NCI-H226 (cell line): ENCODE results near the gene GSX1.
"Not testable (repeated sequence)": the region's sequence is repeated elsewhere in the genome, so short reads cannot be mapped to it uniquely, and the experiment has no call there.

Experiments used
- DNase-seq: peaks from one replicate; pipeline ENCODE4 v3.0.0-alpha.2; 2015

The GSX1 gene

DNA sequence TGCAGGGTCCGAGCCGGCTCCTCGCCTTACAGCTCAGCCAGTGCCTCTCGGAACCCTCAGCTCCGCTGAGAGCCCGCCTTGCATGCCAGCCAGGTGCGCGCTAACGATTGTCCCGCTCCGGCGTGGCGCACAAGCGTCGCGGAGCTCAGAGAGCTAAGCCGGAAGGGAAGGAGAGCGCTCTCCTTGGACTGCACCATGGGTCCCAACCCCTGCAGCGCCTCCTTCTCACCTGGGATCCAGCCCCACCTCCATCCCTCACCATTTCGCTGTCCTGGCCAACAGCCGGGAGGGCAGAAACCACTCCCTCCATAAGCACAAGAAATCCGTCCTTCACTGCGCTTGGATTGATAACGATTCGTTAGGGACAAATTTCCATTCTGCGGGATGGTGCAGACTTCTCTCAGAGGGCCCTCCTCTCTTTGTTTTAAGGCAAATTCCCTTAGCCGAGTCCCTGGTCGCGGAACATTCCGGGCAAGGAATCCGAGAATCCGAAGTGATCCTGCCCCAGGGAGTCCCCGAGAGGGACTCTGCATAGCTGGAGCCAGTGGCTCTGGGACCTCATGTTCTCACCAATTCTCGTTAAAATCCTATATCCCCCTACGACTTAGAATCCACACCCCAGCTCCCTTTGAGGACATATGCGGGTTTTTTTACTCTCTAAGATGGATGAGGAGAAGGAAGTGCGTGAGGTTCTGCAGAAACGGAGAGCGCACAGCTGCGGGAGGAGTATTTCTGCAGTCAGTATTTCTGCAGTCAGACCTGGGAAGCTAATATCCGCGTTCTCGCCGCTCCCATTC lies 2.8 kb downstream of the GSX1 start:
- DNase-seq, result no peak

DNA sequence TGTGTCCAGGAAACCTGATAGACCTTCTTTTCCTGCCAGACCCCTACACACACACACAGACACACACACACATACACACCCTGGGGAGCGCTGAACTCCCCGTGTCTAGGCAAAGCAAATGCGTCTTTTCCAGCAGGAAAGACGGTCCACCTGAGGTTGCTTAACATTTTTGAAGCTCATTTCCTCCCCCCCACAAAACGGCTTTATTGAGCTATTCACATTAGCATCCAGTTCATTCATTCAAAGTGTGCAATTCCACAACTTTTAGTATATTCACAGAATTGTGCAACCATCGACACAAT lies 3.4 kb downstream of the GSX1 start:
- DNase-seq, result no peak

DNA sequence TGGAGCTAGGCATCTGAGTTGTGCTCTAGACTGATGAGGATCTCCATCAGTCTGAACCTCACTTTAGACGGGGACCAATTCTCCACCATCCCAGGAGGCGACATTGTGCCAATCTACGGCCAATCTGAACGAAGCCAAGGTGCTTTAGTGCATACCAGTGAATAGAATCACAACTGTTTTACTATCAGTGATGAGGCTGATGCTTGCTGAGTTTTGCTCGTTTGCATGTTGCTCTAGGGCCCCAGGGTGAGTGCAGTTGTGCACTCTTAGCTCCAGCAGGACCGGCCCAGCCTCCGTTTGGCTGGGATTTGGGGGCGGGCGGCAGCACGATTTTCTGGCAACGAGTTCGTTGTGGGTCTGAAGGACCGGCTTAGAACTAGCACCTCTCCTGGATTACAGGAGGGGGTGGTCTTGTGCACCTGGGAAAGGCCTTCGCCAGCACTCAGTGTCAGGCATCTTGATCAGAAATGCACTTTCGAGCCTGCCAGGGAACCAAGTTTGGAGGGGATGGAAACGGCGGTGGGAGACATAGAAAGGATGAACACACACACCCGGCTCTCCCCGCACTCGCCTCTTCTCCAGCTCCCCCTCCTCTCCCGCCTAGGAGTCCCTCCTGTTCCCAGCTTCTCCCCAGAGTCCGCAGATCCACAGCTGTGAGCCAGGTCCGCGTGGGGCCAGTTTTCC lies 4.4 kb downstream of the GSX1 start:
- no peak for DNase-seq

DNA sequence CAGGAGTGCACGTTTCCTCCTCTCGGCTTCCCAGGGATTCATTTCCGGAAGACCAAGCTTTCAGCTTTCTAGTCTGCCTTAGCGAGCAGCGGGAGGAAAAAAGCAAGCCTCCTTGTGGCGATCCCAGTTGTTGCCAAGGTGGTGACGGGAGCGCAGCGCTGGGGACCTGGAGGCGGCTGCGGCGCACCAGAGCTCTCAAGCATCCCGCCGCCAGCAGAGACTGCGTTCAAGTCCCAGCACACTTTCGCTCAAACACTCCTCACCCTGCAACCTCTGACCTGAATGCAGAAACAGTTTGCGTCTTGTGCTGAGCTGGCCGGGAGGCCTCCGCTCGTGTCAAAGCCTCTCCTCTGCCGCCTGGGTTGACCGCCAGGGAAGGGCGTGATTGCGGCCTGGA lies 4.9 kb downstream of the GSX1 start:
- no peak for DNase-seq

DNA sequence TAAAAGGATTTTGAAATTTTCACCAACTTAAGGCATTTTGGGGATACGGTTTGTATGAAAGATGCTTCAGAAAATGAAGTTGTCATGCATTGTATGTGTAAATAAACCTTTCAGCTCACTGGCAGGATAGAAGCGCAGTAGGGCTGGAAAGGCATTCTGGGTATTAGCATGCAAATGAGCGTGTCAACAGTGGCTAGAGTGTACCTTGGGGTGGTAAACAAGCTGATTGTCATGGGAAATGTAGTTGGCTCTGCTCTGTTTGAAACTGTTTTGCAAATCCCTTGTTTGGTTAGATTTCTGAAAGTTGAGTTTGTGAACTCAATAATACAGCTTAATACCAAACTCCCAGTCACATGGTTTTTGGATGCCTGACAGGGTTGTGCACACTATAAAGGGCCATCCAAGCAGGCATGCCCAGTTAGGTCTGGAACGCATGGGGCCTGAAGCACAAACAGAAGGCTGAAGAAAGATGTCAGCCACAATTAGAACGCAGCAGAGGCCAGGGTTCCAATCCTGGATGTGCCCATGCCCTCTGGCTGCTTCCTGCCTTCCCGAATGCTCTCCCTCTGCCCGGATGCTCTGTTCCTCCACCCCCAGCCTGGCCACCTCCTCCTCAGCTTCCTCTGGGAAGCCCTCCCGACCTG lies 14.6 kb downstream of the GSX1 start:
- no peak for DNase-seq

DNA sequence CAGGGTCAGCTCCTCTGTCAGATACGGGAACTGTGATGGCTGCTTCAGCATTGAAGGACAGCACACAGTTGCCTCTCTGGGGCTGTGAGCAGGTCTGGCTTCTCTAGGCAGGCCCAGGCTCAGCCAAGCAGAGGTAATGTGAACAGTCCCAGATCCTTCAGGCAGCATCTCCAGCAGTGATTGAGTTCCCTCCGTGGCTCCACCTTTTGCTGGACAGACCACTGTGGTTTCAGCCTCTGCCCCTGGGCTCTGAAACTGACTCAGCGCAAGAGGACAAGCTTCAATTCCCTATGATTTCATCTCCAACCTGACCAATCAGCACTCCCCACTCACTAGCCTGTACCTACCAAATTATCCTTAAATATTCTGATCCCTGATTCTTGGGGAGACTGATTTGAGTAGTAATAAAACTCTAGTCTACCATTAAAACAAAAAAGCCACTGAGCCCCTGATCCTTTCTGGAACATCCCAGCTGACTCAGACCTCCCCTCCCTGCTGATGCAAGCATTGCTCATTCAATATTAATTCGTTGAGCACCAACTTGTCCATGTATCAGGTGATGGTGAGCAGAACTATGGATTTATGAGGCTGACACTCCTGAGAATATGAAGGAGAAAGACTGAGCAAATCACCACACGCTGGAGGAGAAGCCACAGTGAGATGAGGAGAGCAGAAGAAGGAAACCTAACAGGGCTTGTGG lies 16.7 kb downstream of the GSX1 start:
- no peak for DNase-seq

DNA sequence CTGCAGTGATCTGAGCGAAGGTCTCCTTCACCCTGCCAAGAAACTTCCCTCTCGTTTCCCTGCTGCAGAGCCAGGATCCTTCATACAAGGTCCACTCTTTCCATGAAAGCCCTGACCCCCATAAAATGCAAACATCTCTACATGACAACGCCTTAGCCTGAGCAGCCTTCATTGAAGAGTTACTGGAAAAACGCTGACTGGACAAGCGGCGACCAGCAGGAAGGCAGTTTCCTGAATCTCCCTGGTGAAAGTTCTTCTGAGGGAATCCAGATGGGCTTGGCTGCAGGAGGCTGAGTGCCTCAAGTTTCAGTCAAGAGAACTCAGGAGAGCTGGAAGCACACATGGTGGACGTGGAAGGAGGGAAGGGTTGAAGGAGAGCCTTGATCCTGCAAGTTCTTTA lies 17.7 kb downstream of the GSX1 start:
- no peak for DNase-seq

DNA sequence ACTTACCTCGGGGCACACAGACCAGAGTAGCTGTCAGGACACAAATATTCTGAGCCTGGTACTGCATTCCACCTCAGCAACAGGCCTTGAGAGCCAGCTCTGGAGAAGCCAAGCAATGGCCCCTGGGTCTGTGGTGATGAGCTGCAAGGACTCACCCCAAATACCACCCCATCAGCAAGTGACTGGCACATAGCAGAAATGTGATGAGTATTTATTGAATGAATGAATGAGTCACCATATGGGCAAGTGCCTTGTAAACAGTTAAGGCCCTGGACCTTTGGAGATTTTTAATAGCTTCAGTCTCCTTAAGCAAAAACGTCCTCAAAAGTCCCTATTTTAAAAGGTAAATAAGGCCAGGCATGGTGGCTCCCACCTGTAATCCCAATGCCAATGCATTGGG lies 18.2 kb downstream of the GSX1 start:
- DNase-seq, result no peak

DNA sequence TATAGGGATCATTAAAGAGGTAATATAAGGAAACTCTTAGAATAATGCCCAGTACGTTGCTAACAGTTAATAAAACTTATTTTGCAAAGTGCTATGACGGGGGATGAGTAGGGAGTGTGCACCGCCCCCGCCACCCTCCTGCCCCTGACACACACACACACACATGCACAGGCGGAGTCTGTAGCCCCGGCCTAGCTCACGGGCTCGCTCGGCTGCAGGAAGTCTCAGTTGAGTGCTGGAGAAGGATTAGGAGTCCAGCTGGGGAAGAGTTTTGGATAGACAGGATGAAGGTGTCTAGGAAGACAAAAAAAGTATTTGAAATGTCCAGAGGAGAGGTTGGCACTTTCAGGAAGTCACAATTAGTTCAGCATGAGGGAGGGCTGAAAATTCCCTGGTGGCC lies 21.5 kb downstream of the GSX1 start:
- DNase-seq, result no peak

DNA sequence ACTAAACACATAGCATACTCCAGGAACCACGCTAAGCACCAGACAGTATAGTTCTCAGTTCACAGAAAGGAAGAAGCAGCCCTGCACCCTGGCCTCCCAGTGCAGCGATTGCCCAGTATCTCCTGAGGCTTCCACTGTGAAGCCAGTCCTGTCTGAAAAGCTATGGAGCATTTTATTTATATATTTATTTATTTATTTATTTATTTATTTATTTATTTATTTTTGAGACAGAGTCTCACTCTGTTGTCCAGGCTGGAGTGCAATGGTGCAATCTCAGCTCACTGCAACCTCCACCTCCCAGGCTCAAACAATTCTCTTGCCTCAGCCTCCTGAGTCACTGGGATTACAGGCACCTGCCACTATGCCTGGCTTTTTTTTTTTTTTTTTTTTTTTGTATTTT lies 25.5 kb downstream of the GSX1 start:
- DNase-seq, result not testable (repeated sequence)

DNA sequence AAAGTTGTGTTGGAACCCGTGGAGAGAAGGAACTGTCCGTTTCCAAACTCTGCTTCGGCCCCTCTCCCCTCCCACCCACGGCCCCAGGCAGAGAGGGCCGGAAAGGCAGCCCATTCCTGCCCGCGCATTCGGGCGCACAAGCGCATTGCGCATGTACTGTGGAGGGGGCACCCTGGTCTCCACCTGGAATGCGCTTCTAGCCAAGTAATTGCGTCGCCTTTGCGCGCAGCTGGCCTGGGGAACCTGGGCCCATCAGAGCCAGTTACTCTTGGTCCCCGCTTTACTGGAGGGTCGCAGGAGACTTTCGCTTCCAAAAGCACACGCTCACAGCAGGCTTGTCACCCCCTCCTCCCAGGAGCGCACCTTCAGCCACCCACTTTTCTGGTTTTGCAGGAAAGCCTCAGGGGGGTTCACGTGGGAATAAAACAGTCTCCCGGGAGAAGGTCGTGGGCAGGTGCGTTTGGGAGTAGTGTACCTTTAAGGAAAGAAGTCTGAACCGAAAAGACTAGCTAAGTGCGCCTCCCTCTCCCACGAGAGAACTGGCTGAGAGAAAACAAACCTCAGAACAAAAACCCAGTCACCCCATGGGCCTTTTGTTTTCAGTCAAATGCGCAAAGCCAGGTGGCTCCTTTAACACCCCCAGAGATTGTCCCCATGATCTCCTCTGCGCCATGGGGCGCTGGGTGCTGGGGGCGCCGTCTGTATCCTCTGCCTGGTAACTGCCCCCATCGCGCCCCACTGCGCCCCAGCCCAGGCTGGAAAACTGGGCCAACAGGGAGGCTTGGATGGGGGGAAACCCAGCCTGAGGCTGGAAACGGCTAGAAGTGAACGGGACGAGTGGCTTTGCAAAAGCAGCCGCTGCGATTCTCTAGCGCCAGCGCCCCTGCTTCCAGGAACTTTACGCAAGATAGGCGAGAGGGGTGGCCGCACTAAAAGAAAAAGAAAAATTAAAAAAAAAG lies 28.5 kb downstream of the GSX1 start:
- no peak for DNase-seq

DNA sequence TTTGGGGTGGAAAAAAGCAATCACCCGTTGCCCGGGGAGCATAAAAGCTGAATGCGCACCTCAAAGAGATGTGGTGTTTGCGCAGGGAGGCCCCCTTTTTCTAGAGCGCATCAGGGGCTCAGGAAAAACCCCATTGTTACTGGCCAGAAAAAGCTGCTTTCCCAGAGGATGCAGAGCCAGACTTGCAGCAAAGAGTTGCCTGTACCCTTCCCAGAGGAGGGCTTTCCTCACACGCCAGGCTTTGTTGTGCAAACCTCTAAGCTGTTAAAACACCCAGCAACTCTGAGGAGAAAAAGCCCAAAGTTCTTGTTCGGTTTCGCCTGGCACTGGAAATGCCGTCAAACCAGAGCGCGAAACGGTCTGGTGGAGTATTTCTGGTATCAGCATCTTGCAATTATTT lies 29.3 kb downstream of the GSX1 start:
- DNase-seq, result no peak

DNA sequence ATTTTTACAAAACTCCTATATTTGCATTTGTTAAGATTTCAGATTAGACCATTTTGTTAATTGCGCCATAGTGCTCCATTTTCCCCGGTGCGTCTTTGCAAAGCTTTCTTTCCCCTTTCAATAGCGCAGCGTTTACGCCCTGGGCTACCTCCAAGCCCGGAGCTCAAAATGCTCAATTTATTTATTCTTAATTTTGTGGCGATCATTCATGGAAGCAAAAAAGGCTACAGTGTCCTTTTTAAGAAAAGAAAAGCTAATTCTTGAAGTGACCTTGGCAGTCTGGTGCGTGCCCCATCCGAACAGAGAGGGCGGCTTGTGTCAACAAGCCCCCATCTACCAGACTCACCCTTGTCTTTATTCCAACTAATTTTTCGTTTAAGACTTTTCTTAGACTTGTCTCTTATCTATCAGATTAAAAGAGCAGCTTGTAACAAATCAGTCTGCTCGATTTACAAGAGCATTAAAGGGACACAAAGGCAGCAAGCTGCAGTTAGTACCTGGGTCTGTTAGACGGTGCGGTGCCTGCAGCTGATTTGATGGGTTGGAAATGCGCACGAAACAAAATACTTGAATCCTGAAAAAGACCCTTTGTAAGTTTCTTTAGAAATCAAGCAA lies 30.1 kb downstream of the GSX1 start:
- no peak for DNase-seq

DNA sequence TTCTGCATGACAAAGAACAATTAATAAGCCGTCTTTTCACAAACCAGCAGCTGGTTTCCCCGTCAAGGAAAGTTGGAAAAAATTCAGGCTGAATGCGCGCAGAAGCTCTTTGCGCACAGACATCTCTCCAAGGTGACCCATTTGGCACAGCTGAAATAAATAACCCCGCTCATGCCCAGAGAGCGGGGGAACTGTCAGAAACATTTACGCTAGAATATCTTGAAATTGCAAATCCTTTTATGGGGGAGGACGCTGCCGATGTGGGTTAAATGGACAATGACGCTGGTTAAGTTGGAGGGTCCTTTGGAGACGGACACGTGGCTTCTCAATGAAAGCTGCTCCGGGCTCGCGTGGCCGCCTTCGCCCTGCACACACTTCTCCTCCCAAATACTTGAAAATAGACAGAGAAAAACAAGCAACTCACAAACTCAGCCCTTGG lies 30.6 kb downstream of the GSX1 start:
- no peak for DNase-seq

DNA sequence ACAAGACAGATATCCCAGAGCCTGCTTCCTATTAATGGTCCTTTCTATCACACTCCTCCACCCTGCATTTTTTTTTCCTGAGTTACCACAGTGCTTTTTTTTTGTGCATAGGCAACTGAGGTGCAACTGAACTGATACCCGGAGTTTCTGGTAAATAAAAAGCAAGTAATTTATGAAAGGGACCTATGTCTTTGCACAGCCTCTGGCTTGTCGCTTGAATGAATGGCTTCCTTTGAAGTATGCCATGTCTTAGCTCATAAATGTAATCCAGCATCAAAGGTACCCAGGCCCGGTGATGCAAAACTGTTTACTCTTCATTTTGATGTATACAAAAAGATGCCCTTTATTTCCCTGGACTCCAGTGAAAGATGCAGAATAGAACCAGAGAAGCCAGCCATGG lies 31.8 kb downstream of the GSX1 start:
- DNase-seq, result no peak

DNA sequence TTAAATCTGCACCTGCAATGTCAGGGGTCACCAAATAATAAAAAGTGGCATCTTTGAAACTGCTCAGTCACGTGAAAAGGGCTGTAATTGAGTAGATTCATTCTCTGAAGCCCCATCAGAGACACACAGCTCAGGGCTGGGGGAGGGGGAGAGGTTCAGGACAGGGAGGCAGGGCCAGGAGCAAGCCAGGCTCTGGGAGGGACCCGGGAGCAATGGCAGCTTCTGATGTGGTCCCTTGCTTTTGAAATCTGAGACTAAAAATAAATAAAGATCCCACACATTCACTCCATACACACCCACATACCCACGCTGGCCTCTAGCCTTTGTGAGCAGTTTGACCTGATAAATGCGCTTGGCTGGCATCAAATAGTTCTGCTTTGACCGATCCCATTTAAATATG lies 32.8 kb downstream of the GSX1 start:
- DNase-seq, result no peak

DNA sequence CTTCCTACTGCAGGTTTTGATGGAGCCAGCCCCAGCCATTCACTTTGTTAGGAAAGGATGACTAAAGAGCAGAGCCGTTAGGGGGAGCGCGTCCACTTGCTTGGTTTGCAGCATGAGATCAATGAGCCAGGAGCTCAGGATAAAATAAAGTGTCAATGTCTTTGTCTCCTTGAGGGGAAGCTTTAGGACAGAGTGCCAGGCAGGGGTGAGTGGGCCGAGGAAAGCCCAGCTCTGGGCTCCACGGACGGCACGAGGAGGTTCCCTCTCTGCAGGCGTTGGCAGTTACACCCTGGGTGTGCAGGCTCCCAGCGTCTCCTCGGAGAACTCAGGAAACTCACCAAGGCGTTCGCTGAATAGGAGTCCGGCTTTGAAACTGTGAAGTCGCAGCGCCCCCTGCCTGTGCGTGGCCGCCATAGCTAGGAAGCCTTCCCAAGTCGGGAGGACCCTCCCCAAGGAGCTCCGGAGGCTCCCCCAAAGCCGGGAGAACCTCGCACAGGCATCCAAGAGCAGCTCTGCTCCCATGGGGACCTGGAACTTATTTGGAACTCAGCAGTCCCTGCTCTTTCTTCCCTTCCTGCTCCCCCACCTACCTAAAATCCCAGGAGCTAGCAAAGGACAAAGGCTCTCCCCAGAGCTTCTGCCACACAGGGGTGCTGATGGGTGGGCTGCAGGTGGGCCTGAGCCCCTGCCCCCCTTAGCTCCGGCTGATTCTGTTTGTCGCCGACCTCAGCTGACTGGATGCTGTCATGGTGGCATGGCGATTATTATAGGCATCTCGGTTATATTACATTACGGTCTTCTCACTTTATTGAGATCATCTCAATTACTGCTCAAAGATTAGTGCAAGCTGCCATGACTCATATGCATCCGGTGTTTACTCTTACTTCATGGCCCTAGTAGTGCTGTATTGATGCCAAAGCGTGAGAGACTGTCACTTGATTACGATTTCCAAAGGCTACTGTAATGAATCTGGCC lies 34.4 kb downstream of the GSX1 start:
- DNase-seq, result peak; percentile 31

DNA sequence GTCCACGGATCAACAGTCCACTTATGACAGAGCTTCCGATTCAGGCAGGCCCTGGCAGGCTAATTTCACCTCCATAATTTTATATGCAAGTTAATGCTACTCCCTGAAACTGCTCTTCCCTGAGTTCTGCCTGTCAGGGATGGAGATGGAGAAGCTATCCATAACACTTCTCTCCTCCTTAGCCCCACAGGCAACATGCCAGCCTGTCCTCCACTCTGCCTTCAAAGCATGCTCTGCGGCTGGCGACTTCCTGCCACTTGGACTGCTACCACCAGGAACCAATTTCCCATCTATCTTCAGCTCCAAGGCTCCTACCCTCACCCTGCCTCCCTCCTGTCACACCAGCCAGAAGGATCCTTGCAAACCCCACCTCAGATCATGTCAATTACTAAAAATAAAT lies 35.4 kb downstream of the GSX1 start:
- DNase-seq, result no peak

DNA sequence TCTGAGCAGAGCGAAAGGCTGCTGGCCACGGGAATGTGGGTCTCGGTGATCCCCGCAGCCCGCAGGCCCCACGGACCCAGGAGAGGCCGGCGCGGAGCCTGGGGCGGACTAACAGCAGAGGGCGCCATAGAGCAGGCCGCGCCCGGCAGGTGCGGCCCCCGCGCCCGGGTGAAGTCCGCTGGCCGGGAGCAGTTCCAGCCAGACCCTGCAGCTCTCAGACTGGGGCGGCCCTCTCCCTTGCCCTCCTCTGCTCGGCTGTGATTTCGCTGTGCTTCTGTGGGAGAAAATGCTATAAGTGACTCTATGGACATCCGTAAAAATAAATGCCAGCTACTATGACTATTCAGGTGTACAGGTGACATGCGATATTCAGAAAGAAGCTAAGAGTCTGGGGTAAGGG lies 37.7 kb downstream of the GSX1 start:
- DNase-seq, result peak; percentile 13

DNA sequence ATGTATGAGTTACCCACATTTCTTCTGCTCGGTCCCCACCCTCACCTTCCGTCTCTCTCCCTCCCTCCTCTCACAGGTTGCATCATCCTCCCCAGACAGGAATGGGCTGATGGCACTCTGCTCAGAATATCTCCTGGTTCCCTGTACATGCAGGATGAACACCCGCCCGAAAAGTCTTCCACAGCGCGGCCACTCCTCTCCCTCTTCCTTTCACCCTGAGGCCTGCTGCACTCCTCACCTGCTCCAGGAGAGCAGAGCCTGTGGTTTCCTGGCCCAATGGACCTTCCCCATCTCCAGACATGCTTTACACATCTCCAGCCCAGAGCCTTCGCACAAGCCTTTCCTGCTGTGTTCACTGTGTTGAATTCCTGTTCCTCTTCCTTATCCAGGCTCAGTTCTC lies 40.9 kb downstream of the GSX1 start:
- no peak for DNase-seq

DNA sequence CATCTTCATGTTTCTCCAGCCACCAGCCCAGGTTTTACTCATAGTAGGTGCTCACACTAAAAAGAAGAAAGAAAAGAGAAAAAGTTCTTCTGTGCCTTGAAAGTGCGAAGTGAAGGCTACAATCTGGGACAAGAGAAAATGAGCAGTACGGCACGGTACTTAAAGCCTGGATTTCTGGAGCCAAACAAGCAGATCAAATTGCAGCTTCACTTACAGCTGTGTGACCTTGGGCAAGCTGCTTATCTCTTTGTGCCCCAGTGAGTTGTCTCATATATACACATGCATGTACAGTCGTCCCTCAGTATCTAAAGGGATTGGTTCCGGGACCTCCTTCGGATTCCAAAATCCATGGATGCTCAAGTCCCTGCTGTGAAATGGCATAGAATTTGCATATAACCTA lies 41.8 kb downstream of the GSX1 start:
- no peak for DNase-seq
